Fibroblast of the aortic adventitia (primary cell): ENCODE measurements around the gene RIT1. TPM values are rescaled to one million over a fixed set of nuclear protein-coding genes. Genes with fewer than 3 reads are reported as not detected.
A peak's percentile ranks its signal among the peaks of the same experiment; 100 is the strongest.

Experiments used
- DNase-seq: peaks from one replicate; pipeline ENCODE4 v3.0.0-alpha.2; 2010; ENCODE audit warnings: low read depth
- H3K4me3 ChIP-seq: 2 replicates; pipeline ENCODE4 v1.5.1; 2011; ENCODE audit warnings: low read depth, mild to moderate bottlenecking, control low read depth, low read length, moderate library complexity
- CTCF ChIP-seq: IDR thresholded peaks from 2 replicates; pipeline ENCODE4 v1.5.1; 2011; ENCODE audit warnings: mild to moderate bottlenecking, low read length, control low read depth, inconsistent platforms; ENCODE audit not compliant: insufficient read depth
- total RNA-seq: library from RNA; depleted of rRNA; stranded (reverse); fragments of >200 nt; gene quantifications from 2 replicates; pipeline ENCODE4 v1.2.3, GENCODE V29; 2012; ENCODE audit warnings: low replicate concordance

RIT1 gene
- total RNA-seq, 1 donor = 33.7 TPM

GRCh38 chr1:155873860-155874259 lies 37.3 kb downstream of the RIT1 start:
- H3K4me3 ChIP-seq = no peak overlapping the region
- no peak for TF ChIP-seq CTCF
- DNase-seq = peak; percentile 42

GRCh38 chr1:155872527-155872926 lies 38.6 kb downstream of the RIT1 start:
- DNase-seq = no peak
- H3K4me3 ChIP-seq = no peak overlapping the region
- TF ChIP-seq CTCF = no peak

GRCh38 chr1:155871390-155871789 lies 39.8 kb downstream of the RIT1 start:
- no peak overlapping the region for H3K4me3 ChIP-seq
- TF ChIP-seq CTCF = no peak
- DNase-seq = peak; percentile 45

GRCh38 chr1:155867766-155868165 lies 43.4 kb downstream of the RIT1 start:
- no peak for DNase-seq
- no peak overlapping the region for H3K4me3 ChIP-seq
- TF ChIP-seq CTCF = no peak

GRCh38 chr1:155864393-155864792 lies 46.8 kb downstream of the RIT1 start:
- DNase-seq = no peak
- no peak for TF ChIP-seq CTCF
- H3K4me3 ChIP-seq = no peak overlapping the region

GRCh38 chr1:155861896-155862295 lies 49.3 kb downstream of the RIT1 start:
- no peak overlapping the region for H3K4me3 ChIP-seq
- no peak for TF ChIP-seq CTCF
- no peak for DNase-seq

- no peak for TF ChIP-seq CTCF
- peak; percentile 38 for DNase-seq
- H3K4me3 ChIP-seq = peak overlapping the region; percentile 69
Observed at GRCh38 chr1:155860970-155861510, 50.1 kb downstream of the RIT1 start.
